AG20443 (cell line): Measurements from ENCODE around the gene AFM.
A peak's percentile ranks its signal among the peaks of the same experiment; 100 is the strongest.

Experiments used
- DNase-seq: peaks from one replicate; pipeline ENCODE4 v3.0.0; 2012; ENCODE audit warnings: low spot score, mixed read lengths

The AFM gene

DNA sequence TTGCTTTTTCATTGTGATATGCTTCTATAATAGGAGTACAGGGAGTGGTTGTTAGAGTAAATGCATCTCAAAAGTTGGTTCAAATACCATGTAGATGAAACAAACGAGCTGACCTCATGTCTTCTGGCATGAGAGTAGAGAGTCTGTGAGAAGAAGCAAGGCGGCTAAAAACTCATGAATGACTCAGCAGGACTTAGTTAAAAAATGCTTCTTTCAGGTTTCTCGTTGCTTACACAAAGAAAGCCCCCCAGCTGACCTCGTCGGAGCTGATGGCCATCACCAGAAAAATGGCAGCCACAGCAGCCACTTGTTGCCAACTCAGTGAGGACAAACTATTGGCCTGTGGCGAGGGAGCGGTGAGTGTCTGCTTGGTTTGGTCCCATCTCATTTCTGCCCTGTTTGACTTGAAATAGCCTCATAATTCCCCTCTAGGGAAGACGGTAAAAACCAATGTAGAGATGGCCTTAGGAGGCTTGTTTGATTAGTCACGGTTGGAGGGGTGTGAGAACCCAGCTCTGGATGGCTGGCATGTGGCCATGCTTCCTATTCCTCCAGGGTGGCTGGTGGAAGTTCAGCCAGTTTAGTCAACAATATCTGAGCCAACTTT, 31.0 kb upstream of the AFM start:
- DNase-seq = peak; percentile 73

DNA sequence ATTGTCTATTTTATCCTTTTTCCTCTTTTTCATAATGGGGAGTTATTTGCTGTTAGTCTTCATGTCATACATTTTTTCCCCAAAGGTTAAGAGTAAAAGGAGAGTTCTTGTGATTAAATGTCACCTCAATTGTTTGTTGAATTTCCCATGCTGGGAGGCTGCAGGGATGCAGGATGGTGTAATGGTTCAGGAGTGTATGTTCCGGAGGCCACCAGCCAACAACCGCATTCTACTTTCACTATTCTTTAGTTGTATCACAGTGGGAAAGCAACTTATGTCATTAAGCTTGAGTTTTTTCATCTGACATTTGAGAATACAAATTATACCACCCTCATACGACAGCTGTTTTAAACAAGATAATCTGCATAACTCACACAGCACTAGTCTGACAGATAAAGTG, 30.1 kb upstream of the AFM start:
- peak; percentile 14 for DNase-seq

DNA sequence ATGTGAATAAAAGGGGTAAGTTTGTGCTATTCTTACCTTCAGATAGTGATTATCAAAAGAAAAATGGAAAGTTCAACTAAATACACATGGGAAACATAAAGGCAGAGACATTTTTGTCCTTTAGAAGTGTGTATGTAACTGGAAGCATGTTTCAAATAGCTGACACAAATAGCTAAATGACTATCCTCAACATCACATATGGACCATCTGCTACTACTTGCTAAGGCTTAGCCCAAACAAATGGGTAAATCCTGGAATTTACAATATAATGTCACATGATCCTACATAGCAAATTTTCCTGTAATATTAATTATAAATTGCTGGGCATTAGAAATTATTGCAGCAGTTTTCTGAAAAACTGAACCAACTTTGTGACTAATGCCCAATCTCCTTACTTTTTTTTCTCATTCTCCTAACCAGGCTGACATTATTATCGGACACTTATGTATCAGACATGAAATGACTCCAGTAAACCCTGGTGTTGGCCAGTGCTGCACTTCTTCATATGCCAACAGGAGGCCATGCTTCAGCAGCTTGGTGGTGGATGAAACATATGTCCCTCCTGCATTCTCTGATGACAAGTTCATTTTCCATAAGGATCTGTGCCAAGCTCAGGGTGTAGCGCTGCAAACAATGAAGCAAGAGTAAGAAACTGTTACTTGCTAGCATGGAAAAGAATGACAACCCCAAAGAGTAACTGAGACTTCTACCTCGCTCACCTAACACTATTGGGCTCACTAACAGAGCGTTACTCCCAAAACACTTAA, 29.4 kb upstream of the AFM start:
- DNase-seq = no peak

DNA sequence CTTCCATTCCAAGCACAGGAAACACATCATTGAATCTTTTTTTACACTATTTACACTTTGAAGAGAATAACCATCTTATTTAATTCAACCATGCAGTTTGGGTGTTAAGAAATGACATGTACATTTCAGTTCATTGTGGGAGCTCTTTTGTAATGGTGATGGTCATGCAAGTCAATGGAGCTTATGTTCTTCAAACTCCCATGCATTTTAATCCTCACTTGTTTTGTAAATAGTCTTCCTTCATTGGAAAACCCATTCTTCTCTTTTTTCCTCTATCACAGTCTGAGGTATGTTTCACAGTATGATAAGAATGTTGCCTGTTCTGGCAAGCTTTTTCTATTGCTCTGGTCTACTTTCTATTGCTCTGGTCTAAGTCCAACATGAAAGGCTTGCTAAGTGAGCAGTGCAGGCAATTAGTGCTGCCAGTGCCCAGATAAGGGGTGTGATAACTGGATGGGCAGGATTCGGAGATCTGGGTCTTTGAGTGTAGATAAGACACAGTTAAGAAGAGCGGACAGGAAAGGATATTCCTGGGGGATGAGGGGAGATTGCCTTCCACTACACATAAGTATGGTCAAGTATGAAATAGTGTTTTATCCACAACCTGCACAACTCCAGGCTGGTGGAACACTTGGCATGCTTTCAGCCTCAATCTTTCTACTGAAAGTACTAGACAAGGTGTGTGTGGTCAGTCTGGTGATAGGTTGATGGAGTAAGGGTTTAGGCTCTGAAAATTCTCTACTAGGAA, 28.4 kb upstream of the AFM start:
- DNase-seq = no peak

DNA sequence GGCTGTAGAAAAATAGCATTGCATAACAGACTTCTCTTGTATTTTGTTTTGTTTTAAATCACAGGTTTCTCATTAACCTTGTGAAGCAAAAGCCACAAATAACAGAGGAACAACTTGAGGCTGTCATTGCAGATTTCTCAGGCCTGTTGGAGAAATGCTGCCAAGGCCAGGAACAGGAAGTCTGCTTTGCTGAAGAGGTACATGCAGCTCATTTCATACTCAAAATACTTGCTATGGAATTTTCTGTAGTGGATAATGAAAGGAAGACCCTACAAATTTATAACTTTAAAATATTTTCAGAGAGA, 27.9 kb upstream of the AFM start:
- DNase-seq = no peak

DNA sequence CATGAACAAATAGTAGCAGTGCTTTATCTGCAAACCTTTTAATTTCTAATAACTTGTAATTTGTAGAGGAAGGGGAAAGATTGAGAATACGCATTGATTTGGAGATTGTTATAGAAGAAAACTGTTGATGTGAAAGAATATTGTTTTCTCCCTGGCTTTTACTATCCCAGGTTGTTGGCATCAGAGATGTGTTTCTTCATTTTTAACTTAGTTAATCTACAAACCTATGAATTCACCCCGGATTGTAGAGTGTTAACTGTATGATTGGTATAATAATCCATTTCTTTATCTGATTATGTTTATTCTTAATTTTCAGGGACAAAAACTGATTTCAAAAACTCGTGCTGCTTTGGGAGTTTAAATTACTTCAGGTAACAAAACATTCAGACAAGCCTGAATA, 26.6 kb upstream of the AFM start:
- DNase-seq = no peak

DNA sequence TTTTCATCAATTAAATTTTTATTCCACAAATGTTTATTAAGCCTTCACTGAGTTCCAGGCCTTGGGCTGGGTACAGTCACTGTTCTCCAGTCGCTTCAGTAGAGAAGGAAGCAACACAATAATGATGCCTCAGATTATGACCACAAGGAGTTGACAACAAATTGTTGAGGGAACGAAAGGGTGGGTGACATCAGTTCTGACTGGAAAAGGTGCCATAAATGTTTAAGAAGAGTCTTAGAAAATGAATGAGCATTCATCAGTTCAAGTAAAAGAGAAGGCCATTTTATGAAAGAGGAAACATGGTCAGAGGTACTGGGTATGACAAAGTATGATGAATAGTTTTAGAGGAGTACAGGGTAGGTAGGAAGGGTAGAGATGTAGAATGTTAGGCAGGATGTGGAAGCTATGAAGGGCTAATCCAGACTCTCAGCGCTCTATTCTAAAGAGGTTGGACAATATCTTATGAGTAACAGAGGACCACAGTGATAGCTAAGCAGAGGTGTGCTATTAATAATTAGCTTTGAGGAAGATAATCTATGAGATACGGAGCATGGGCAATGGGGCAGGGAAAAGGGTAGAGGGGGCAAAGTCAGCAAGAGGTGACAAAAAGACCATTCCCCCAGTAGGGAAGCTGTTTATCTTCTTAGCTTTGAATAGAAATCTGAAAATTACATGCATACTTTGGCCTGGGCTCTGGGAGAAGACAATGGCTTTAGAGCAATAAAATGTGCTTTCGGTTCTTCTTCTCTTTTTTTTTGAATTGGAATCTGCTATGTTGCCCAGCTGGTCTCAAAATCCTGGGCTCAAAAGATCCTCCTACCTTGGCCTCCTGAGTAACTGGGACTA, 25.1 kb upstream of the AFM start:
- DNase-seq = no peak

DNA sequence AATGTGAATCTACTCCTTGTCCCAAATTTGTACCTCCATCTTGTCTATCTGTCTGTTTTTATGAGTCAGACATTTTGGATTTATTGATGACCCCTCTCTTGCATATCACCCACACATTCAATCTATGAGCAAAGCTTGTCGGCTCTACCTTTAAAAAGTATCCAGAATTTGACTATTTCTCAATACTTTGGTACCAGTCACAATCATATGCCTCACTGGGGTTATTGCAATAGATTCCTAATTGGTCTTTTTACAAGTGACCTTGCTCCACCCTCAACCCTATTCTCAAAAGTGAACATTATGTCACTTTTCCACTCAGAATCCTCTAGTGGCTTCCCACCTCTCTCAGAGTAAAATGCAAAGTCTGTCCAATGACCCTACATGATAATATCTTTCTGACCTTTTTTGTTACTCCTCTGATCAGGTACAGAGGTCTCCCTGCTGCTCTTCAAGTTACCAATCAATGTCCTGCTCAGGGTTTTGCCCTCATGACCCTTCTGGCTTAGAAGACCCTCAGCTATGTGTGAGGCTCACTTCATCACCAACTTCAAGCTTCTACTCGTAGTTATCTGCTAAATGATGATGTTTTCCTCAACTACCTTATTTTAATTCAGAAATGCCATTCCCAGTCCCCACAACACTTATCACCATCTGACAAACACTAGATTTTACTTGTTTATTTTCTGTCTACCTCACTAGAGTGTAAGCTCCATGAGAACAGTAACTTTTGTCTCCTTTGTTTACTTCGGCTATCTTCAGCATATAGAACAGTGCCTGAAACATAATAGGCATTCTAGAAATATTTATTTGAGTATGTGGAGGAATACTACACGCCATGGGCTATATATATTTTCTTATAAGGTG, 23.1 kb upstream of the AFM start:
- no peak for DNase-seq

DNA sequence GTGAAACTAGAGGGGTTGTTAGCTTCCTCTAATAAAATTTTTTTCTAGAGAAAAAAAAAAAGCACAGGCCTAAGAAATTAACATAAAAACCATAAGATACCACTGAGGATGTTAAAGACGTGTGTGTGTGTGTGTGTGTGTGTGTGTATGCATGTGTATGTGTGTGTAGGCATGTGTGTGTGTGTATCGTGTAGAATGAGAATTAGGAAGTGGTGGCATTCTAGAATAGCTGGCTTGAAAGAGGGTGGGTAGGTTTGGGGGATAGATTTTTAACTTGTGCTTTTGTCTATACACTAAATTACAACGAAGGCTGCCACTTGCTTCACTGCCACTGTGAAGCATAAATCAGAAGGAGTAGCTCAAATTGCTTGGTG, 22.5 kb upstream of the AFM start:
- no peak for DNase-seq

DNA sequence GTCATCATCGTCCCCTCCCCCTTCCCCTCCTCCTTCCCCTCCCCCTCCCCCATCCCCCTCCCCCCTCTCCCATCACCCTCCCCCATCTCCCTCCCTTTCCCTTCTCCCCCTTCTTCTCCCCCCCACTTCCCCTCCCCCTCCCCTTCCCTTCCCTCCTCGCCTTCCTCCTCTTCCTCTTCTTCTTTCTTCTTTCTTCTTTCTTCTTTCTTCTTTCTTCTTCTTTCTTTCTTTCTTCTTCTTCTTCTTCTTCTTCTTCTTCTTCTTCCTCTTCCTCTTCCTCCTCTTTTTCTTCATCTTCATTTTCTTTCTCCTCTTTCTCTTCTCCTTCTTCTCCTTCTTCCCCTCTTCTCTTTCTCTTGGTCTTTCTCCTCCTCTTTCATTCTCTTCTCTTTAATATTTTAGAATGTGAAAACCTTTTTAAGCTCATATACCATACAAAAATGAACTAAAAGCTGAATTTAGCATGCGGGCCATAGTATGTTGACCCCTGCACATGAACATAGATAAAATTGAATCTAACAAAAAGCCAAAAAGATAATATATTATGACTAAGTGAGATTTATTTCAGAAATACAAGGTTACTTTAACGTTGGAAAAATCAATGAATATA, 20.5 kb upstream of the AFM start:
- DNase-seq = no peak

DNA sequence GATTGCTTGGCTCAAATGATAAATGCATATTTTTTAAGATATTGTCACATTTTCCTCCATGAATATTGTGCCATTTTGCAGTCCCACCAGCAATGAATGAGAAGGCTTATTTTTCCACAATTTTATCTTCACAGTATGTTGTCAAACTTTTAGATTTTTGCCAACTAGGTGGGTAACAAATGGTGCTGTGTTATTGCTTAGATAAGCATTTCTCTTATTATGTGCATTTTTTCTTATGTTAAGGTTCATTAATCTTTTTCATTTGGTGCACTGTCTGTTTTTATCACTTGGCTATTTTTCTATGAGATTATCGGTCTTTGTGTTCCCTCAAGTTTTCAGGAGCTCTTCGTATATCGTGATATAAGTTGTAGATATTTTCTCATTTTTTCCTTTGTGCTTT, 13.4 kb upstream of the AFM start:
- no peak for DNase-seq

DNA sequence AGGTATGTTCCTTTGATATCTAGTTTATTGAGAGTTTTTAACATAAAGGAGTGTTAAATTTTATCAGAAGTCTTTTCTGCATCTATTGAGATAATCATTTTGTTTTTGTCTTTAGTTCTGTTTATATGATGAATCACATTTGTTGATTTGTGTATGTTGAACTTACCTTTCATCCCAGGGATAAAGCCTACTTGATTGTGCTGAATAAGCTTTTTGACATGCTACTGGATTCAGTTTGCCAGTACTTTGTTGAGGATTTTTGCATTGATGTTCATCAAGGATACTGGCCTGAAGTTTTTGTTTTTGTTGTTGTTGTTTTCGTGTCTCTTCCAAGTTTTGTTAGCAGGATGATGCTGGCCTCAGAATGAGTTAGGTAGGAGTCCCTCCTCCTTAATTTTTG, 10.8 kb upstream of the AFM start:
- no peak for DNase-seq

DNA sequence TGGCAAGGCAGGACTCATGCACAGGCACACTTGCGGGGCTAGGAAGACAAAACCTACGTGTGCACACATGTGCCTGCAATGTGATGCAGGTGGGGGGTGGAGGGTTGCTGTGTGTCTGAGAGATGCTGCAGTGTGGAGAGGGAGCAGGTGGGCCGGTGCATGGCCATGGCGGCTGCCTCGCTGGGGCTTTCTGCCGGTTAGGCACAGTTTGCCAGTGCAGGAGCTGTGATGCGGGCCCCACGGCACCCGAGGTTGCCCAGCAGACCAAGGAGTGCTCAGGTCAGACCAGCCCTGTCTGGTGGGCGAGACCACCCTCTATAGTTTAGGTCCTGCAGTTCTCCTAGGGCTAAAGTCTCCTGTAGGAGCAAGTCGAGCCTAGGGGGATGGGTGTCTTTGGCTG, 4.4 kb upstream of the AFM start:
- no peak for DNase-seq

DNA sequence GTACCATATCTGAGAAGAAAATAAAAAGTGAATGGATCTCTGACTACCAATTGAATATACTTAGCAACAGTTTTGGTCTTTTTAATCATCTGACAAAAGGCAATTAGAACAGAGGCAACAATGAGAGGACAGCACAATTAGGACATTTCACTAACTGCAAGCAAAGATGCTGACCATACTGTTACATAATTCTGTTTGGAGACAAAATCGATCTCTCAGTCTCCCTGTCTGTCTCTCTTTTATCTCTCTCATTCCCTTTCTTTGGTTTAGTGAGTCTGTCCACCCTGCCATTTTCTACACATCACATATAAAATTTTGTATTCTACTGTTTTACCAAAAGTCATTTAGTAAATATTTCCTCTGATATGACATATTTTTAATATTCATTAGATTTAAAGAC, 2.2 kb upstream of the AFM start:
- no peak for DNase-seq

DNA sequence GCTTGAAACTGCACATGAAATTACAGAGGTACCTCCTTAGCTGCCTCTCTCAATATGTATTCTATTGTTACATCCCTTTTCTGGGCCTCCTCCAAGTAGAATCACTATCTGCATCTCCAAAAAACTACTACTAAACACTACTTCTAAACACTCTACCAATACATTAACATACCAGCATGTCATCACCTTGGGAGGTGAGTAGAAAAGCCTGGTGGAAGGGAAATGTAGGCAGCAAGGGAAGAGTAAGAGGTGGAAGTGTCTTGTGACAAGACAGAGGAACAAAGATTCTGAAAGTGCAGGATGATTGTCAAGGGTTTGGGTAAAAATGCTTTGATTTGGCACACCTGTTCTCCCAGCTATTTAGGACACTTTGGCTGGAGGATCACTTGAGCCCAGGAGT, 3.5 kb downstream of the AFM start:
- no peak for DNase-seq

DNA sequence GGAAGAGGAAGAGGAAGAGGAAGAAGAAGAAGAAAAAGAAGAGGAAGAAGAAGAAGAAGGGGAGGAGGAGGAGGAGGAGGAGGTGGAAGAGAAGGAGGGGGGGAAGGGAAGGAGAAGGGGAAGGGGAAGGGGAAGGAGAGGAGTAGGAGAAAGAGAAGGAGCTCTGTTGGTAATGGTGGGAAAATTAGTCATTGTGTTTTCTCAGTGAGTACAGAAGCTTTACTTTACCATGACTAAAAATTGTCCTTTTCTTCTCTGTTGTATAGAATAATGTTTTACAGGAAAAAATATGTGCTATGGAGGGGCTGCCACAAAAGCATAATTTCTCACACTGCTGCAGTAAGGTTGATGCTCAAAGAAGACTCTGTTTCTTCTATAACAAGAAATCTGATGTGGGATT, 4.1 kb downstream of the AFM start:
- DNase-seq = no peak

DNA sequence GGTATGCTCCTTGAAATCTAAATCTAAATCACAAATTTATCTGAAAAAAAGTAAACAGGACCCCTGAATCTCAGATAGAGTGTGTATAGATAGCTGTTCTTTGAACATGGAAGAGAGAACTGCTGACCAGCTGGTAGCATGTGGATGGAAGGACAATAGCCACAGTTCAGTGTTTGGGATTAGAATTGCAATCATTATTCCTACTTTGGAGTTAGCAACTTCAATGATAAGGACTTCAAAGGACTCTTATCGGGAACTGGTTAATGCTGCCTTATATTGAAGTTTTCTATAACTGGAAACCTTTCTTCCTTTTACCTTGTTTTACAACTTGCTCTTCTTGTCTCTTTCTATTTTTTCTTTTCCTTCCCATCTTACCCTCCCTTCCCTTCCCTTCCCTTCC, 5.0 kb downstream of the AFM start:
- DNase-seq = no peak

DNA sequence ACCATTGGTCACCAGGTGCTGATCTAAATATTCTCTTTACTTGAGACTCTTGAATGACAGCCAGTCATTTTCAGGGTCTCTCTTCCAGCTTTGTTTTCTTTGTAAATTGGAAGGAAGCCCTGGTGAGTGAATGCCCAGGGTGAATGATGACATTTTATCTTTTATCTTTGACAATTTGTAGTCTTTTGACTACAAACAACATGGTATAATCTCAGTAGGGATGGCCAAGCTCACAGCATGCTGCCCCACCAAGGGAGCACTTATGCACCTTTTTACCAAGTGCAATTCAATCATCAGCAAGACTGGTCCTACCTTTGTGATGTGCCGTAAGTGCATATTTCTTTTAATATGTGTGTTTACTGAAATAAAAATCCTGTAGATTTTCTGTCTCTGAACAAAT, 5.7 kb downstream of the AFM start:
- DNase-seq = no peak

DNA sequence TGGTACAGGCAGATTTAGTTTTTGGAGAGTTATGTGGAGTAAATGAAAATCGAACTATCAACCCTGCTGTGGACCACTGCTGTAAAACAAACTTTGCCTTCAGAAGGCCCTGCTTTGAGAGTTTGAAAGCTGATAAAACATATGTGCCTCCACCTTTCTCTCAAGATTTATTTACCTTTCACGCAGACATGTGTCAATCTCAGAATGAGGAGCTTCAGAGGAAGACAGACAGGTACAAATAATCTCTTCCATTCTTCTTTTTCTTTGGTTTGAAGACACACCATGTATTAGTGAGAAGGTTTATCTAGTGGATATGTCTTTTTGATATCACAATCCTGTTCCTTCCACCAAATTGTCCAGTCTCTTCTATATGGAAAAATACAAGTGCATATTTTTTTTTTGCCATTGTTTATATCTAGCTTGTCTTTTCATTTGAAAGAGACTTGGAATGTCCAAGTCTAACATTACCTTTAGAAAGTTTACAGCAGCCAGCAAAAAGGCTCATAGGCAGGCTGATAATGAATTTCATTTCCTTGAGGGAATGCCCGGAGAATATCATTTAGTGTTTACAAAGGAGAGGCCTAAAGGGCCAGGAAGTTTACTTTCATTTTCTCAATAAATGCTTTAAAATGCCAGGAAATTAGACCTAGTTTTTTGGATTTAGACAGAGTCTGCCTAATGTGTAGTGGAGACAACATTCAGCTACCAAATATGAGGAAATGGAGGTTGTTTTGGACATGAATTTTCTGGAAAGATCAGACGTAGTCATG, 18.6 kb downstream of the AFM start:
- DNase-seq = peak; percentile 13

DNA sequence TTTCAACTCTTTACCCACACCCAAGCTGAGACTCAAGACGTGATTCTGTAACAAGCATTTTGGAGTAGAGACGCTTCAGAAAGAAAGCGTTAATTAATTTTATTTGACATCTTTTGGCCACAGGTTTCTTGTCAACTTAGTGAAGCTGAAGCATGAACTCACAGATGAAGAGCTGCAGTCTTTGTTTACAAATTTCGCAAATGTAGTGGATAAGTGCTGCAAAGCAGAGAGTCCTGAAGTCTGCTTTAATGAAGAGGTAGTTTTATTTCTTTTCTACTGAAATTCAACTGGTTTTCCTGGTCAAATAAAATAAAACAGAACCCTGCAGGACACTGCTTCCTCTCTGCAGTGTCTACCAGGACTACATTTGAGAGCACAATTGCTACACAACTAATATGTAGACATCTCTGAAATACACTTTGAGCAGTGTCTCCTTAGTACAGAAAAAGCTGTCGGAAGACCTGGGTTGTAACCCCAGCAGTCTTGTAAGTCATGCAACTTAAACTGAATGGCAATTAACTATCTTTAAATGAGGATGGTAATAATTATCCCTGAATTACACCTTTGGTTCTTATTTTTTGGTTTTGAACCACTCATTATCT, 20.2 kb downstream of the AFM start:
- no peak for DNase-seq
